Activated B cell treated with CpG ODN at 0.5 μM for 24 hours (primary cell): ENCODE data around the gene TEKT1. TPM values are rescaled to one million over a fixed set of nuclear protein-coding genes. Genes with fewer than 3 reads are reported as not detected.
"Not testable (repeated sequence)": the region's sequence is repeated elsewhere in the genome, so short reads cannot be mapped to it uniquely, and the experiment has no call there.

Source experiments
- ATAC-seq: fragments of 200-7000 bp; cut with Tn5 transposase; one replicate; pipeline ENCODE4 v1.10.0; 2021; ENCODE audit warnings: low read depth, mild to moderate bottlenecking, moderate library complexity
- CTCF ChIA-PET: fragments of 350-600 bp; sonication (Branson Sonifier 250); formaldehyde crosslinking; loops from one replicate; lab custom pipeline; 2021; ENCODE audit warnings: antibody characterized with exemption; lab: Charles Lee
- POLR2A ChIA-PET: fragments of 350-600 bp; sonication (Branson Sonifier 250); formaldehyde crosslinking; loops from one replicate; lab custom pipeline; 2021; ENCODE audit warnings: antibody characterized with exemption; lab: Charles Lee
- DNase-seq: peaks from one replicate; pipeline ENCODE4 v3.0.0; 2022
- H3K27ac Mint-ChIP-seq: one replicate; pipeline ENCODE4 v1.8.0; 2020; ENCODE audit warnings: mixed read lengths
- H3K27me3 Mint-ChIP-seq: one replicate; pipeline ENCODE4 v1.8.0; 2021; ENCODE audit warnings: mixed read lengths
- H3K36me3 Mint-ChIP-seq: one replicate; pipeline ENCODE4 v1.8.0; 2021; ENCODE audit warnings: low read depth, mixed read lengths
- H3K4me1 Mint-ChIP-seq: one replicate; pipeline ENCODE4 v1.8.0; 2021; ENCODE audit warnings: mixed read lengths
- H3K4me3 Mint-ChIP-seq: one replicate; pipeline ENCODE4 v1.8.0; 2020; ENCODE audit warnings: mild to moderate bottlenecking, mixed read lengths
- H3K9me3 Mint-ChIP-seq: one replicate; pipeline ENCODE4 v1.8.0; 2020; ENCODE audit warnings: mixed read lengths
- CTCF ChIP-seq: fragments of 200-600 bp; IDR thresholded peaks from one replicate; pipeline ENCODE4 v1.8.0; 2022; ENCODE audit warnings: antibody characterized with exemption, mild to moderate bottlenecking
- intact Hi-C: fragments of 100-400 bp; cut with micrococcal nuclease; formaldehyde crosslinking; loops from one replicate; pipeline ENCODE4 v1.15.1; 2024
- total RNA-seq: library from RNA; stranded (reverse); gene quantifications from 2 replicates; pipeline ENCODE4 v1.2.3, GENCODE V29; 2022

Gene TEKT1
- total RNA-seq, 1 donor from 2014 or later = not detected

GRCh38 chr17:6857336-6857735 lies 25.8 kb upstream of the TEKT1 start:
- no peak overlapping the region for H3K27ac Mint-ChIP-seq
- CTCF ChIA-PET = no interaction called here
- peaks cover 15% of the 10 kb centered on the region for H3K4me1 Mint-ChIP-seq

GRCh38 chr17:6856051-6856450 lies 24.5 kb upstream of the TEKT1 start:
- no peak for TF ChIP-seq CTCF
- no peaks in the 10 kb centered on the region for H3K36me3 Mint-ChIP-seq
- no peak overlapping the region for H3K27ac Mint-ChIP-seq
- ATAC-seq (no peak), DNase-seq (no peak)
- CTCF ChIA-PET = interaction anchor here (1.7 kb wide), 1 partner anchor 12 kb away, joined by 5 read pairs; no protein-coding TSS in a partner anchor
- peaks cover 31% of the 10 kb centered on the region for H3K27me3 Mint-ChIP-seq
- POLR2A ChIA-PET = no interaction called here
- H3K9me3 Mint-ChIP-seq = no peaks in the 10 kb centered on the region
- peaks cover 15% of the 10 kb centered on the region for H3K4me1 Mint-ChIP-seq
- intact Hi-C loops = no loop called here
- no peak overlapping the region for H3K4me3 Mint-ChIP-seq

More at GRCh38 chr17:6857336-6857735, 25.8 kb upstream of the TEKT1 start:
- DNase-seq = no peak
- Mint-ChIP-seq H3K9me3 (no peaks in the 10 kb centered on the region), H3K36me3 (no peaks in the 10 kb centered on the region), H3K4me3 (no peak overlapping the region), H3K27me3 (peaks cover 34% of the 10 kb centered on the region)
- POLR2A ChIA-PET = no interaction called here
- no peak for ATAC-seq
- TF ChIP-seq CTCF = no peak
- intact Hi-C loops = no loop called here

GRCh38 chr17:6853764-6854442 lies 22.4 kb upstream of the TEKT1 start:
- DNase-seq (no peak), ATAC-seq (no peak)
- Mint-ChIP-seq H3K4me1 (peaks cover 15% of the 10 kb centered on the region), H3K27ac (no peak overlapping the region), H3K9me3 (no peaks in the 10 kb centered on the region), H3K36me3 (no peaks in the 10 kb centered on the region), H3K27me3 (peaks cover 21% of the 10 kb centered on the region), H3K4me3 (peak overlapping the region; percentile 44)
- intact Hi-C loops = no loop called here
- ChIA-PET POLR2A (interaction anchor here (0.7 kb wide), 1 partner anchor 138 kb away, joined by 6 read pairs; no protein-coding TSS in a partner anchor), CTCF (interaction anchor here (1.3 to 1.7 kb wide), 2 partner anchors 11 kb away, joined by 3 to 10 read pairs; no protein-coding TSS in a partner anchor)
- TF ChIP-seq CTCF = no peak

GRCh38 chr17:6848545-6849179 lies 17.1 kb upstream of the TEKT1 start:
- CTCF ChIA-PET, POLR2A ChIA-PET, H3K4me3 Mint-ChIP-seq, intact Hi-C loops, ATAC-seq, H3K9me3 Mint-ChIP-seq, DNase-seq, H3K36me3 Mint-ChIP-seq, H3K4me1 Mint-ChIP-seq, H3K27ac Mint-ChIP-seq: not testable (repeated sequence)
- peaks cover 41% of the 10 kb centered on the region for H3K27me3 Mint-ChIP-seq

- ATAC-seq, H3K4me1 Mint-ChIP-seq, H3K4me3 Mint-ChIP-seq, H3K36me3 Mint-ChIP-seq, intact Hi-C loops, CTCF ChIA-PET, H3K27ac Mint-ChIP-seq, H3K9me3 Mint-ChIP-seq, DNase-seq, POLR2A ChIA-PET: not testable (repeated sequence)
- peaks cover 42% of the 10 kb centered on the region for H3K27me3 Mint-ChIP-seq
Measured at GRCh38 chr17:6846138-6846537, 14.6 kb upstream of the TEKT1 start.

GRCh38 chr17:6844406-6844805 lies 12.9 kb upstream of the TEKT1 start:
- CTCF ChIA-PET = interaction anchor here (1.0 to 3.3 kb wide), 9 partner anchors 11 to 201 kb away, joined by 3 to 33 read pairs (median 5); partner anchors contain the start of gene TEKT1
- H3K36me3 Mint-ChIP-seq, ATAC-seq, DNase-seq, H3K4me3 Mint-ChIP-seq, H3K9me3 Mint-ChIP-seq, POLR2A ChIA-PET, H3K4me1 Mint-ChIP-seq, H3K27ac Mint-ChIP-seq: not testable (repeated sequence)
- H3K27me3 Mint-ChIP-seq = peaks cover 43% of the 10 kb centered on the region
- intact Hi-C loops = loop anchor here (5.0 kb wide), 2 partner anchors 68 to 293 kb away; no protein-coding TSS in a partner anchor
